Subcutaneous adipose tissue (tissue), 4 donors: ENCODE measurements around the gene PLEKHG4B. TPM values are rescaled to one million over a fixed set of nuclear protein-coding genes. Genes with fewer than 3 reads are reported as not detected.

Source experiments
- CTCF ChIP-seq: fragments of 450-650 bp; IDR thresholded peaks from one replicate; pipeline ENCODE4 v1.5.1; 2016; ENCODE audit warnings: low read depth, mild to moderate bottlenecking, control low read depth, antibody characterized with exemption, moderate library complexity
- total RNA-seq, 4 donors: library from RNA; depleted of rRNA; stranded (reverse); fragments of >200 nt; gene quantifications; one replicate each; pipeline ENCODE4 v1.1.0, GENCODE V29; 2016

PLEKHG4B gene
- total RNA-seq, 4 donors from 2014 or later = under 0.01 TPM; not detected in 3

- TF ChIP-seq CTCF = no peak
Measured at GRCh38 chr5:152077-152476, 60.1 kb downstream of the PLEKHG4B start.

GRCh38 chr5:153256-153655, 61.3 kb downstream of the PLEKHG4B start:
- TF ChIP-seq CTCF = no peak

GRCh38 chr5:154236-154635, 62.3 kb downstream of the PLEKHG4B start:
- TF ChIP-seq CTCF = no peak

GRCh38 chr5:154826-155225, 62.9 kb downstream of the PLEKHG4B start:
- TF ChIP-seq CTCF = no peak

GRCh38 chr5:155651-156410, 63.9 kb downstream of the PLEKHG4B start:
- no peak for TF ChIP-seq CTCF

- no peak for TF ChIP-seq CTCF
Measured at GRCh38 chr5:156411-157072, 64.6 kb downstream of the PLEKHG4B start.

- TF ChIP-seq CTCF = no peak
Measured at GRCh38 chr5:157126-157715, 65.3 kb downstream of the PLEKHG4B start.
